ENCODE results near the gene CIDEA. TPM values are rescaled to one million over a fixed set of nuclear protein-coding genes. Genes with fewer than 3 reads are reported as not detected.

Gene CIDEA
- total RNA-seq, 2 donors from 2014 or later, result not detected

- H3K36me3 Mint-ChIP-seq (ENCODE audit: insufficient read depth in 2 of 2), result no peaks in the 10 kb centered on the region
- H3K4me3 Mint-ChIP-seq, result no peak overlapping the region
- DNase-seq (no peak), ATAC-seq (replicated peaks in 1 of 2) (no peak)
- H3K27ac Mint-ChIP-seq, result no peak overlapping the region
- peaks cover 11% of the 10 kb centered on the region for H3K27me3 Mint-ChIP-seq (ENCODE audit: low read depth)
- no peaks in the 10 kb centered on the region for H3K4me1 Mint-ChIP-seq (ENCODE audit: low read depth)
- no peaks in the 10 kb centered on the region for H3K9me3 Mint-ChIP-seq
These were observed 10.7 kb downstream of the CIDEA start for GRCh38 chr18:12264864-12265263.

GRCh38 chr18:12271376-12272235, 17.4 kb downstream of the CIDEA start:
- no peaks in the 10 kb centered on the region for H3K4me1 Mint-ChIP-seq (ENCODE audit: low read depth)

GRCh38 chr18:12274793-12275192, 20.6 kb downstream of the CIDEA start:
- no peaks in the 10 kb centered on the region for H3K9me3 Mint-ChIP-seq
- no peak for ATAC-seq (replicated peaks in 1 of 2)
- no peak overlapping the region for H3K27ac Mint-ChIP-seq
- no peak for DNase-seq
- no peaks in the 10 kb centered on the region for H3K36me3 Mint-ChIP-seq (ENCODE audit: insufficient read depth in 2 of 2)
- no peak overlapping the region for H3K4me3 Mint-ChIP-seq
- no peaks in the 10 kb centered on the region for H3K4me1 Mint-ChIP-seq (ENCODE audit: low read depth)
- H3K27me3 Mint-ChIP-seq (ENCODE audit: low read depth), result peaks cover 14% of the 10 kb centered on the region

More at GRCh38 chr18:12271376-12272235, 17.4 kb downstream of the CIDEA start:
- H3K27me3 Mint-ChIP-seq (ENCODE audit: low read depth), result peaks cover 17% of the 10 kb centered on the region
- no peaks in the 10 kb centered on the region for H3K36me3 Mint-ChIP-seq (ENCODE audit: insufficient read depth in 2 of 2)
- H3K4me3 Mint-ChIP-seq, result peak overlapping the region; percentile 59 to 63
- H3K9me3 Mint-ChIP-seq, result no peaks in the 10 kb centered on the region
- no peak overlapping the region for H3K27ac Mint-ChIP-seq
- peak; percentile 75 to 81 for ATAC-seq (replicated peaks in 1 of 2)
- peak; percentile 52 to 57 for DNase-seq

GRCh38 chr18:12276736-12277554, 22.8 kb downstream of the CIDEA start:
- H3K27ac Mint-ChIP-seq, result no peak overlapping the region
- ATAC-seq (replicated peaks in 1 of 2), result no peak

GRCh38 chr18:12278215-12278671, 24.1 kb downstream of the CIDEA start:
- no peaks in the 10 kb centered on the region for H3K36me3 Mint-ChIP-seq (ENCODE audit: insufficient read depth in 2 of 2)
- H3K4me1 Mint-ChIP-seq (ENCODE audit: low read depth), result no peaks in the 10 kb centered on the region
- DNase-seq (no peak), ATAC-seq (replicated peaks in 1 of 2) (no peak)
- H3K9me3 Mint-ChIP-seq, result no peaks in the 10 kb centered on the region
- peaks cover 11% of the 10 kb centered on the region for H3K27me3 Mint-ChIP-seq (ENCODE audit: low read depth)
- H3K27ac Mint-ChIP-seq, result no peak overlapping the region
- H3K4me3 Mint-ChIP-seq, result no peak overlapping the region

More at GRCh38 chr18:12276736-12277554, 22.8 kb downstream of the CIDEA start:
- no peak for DNase-seq
- no peaks in the 10 kb centered on the region for H3K4me1 Mint-ChIP-seq (ENCODE audit: low read depth)
- no peak overlapping the region for H3K4me3 Mint-ChIP-seq
- H3K36me3 Mint-ChIP-seq (ENCODE audit: insufficient read depth in 2 of 2), result no peaks in the 10 kb centered on the region
- H3K9me3 Mint-ChIP-seq, result no peaks in the 10 kb centered on the region
- H3K27me3 Mint-ChIP-seq (ENCODE audit: low read depth), result peaks cover 11% of the 10 kb centered on the region

- H3K27ac Mint-ChIP-seq, result no peak overlapping the region
- H3K36me3 Mint-ChIP-seq (ENCODE audit: insufficient read depth in 2 of 2), result no peaks in the 10 kb centered on the region
- H3K4me1 Mint-ChIP-seq (ENCODE audit: low read depth), result no peaks in the 10 kb centered on the region
- no peak overlapping the region for H3K4me3 Mint-ChIP-seq
- DNase-seq (no peak), ATAC-seq (replicated peaks in 1 of 2) (no peak)
- H3K9me3 Mint-ChIP-seq, result no peaks in the 10 kb centered on the region
- peaks cover 6% of the 10 kb centered on the region for H3K27me3 Mint-ChIP-seq (ENCODE audit: low read depth)
These were observed 24.9 kb downstream of the CIDEA start for GRCh38 chr18:12278741-12279682.

GRCh38 chr18:12279781-12280531, 25.8 kb downstream of the CIDEA start:
- H3K36me3 Mint-ChIP-seq (ENCODE audit: insufficient read depth in 2 of 2), result no peaks in the 10 kb centered on the region
- H3K9me3 Mint-ChIP-seq, result no peaks in the 10 kb centered on the region
- no peaks in the 10 kb centered on the region for H3K27me3 Mint-ChIP-seq (ENCODE audit: low read depth)
- DNase-seq (no peak), ATAC-seq (replicated peaks in 1 of 2) (no peak)
- no peaks in the 10 kb centered on the region for H3K4me1 Mint-ChIP-seq (ENCODE audit: low read depth)
- H3K27ac Mint-ChIP-seq, result no peak overlapping the region
- no peak overlapping the region for H3K4me3 Mint-ChIP-seq

- Mint-ChIP-seq H3K36me3 (ENCODE audit: insufficient read depth in 2 of 2) (no peaks in the 10 kb centered on the region), H3K27me3 (ENCODE audit: low read depth) (no peaks in the 10 kb centered on the region), H3K27ac (no peak overlapping the region), H3K9me3 (no peaks in the 10 kb centered on the region), H3K4me1 (ENCODE audit: low read depth) (no peaks in the 10 kb centered on the region), H3K4me3 (no peak overlapping the region)
- ATAC-seq (replicated peaks in 1 of 2), result no peak
- DNase-seq, result no peak
These were observed 27.7 kb downstream of the CIDEA start for GRCh38 chr18:12281861-12282260.

- H3K27me3 Mint-ChIP-seq (ENCODE audit: low read depth), result no peaks in the 10 kb centered on the region
- no peaks in the 10 kb centered on the region for H3K36me3 Mint-ChIP-seq (ENCODE audit: insufficient read depth in 2 of 2)
- no peak overlapping the region for H3K4me3 Mint-ChIP-seq
- no peak for ATAC-seq (replicated peaks in 1 of 2)
- H3K4me1 Mint-ChIP-seq (ENCODE audit: low read depth), result no peaks in the 10 kb centered on the region
- DNase-seq, result no peak
- no peaks in the 10 kb centered on the region for H3K9me3 Mint-ChIP-seq
- H3K27ac Mint-ChIP-seq, result no peak overlapping the region
These were observed 28.4 kb downstream of the CIDEA start for GRCh38 chr18:12282442-12283039.

- Mint-ChIP-seq H3K27ac (no peak overlapping the region), H3K36me3 (ENCODE audit: insufficient read depth in 2 of 2) (no peaks in the 10 kb centered on the region), H3K27me3 (ENCODE audit: low read depth) (peaks cover 7% of the 10 kb centered on the region), H3K4me1 (ENCODE audit: low read depth) (no peaks in the 10 kb centered on the region), H3K9me3 (no peaks in the 10 kb centered on the region), H3K4me3 (no peak overlapping the region)
- ATAC-seq (replicated peaks in 1 of 2) (no peak), DNase-seq (no peak)
These were observed 29.1 kb downstream of the CIDEA start for GRCh38 chr18:12283256-12283655.

GRCh38 chr18:12283666-12284065, 29.5 kb downstream of the CIDEA start:
- no peak for ATAC-seq (replicated peaks in 1 of 2)
- no peaks in the 10 kb centered on the region for H3K36me3 Mint-ChIP-seq (ENCODE audit: insufficient read depth in 2 of 2)
- no peak overlapping the region for H3K27ac Mint-ChIP-seq
- H3K4me3 Mint-ChIP-seq, result no peak overlapping the region
- peaks cover 11% of the 10 kb centered on the region for H3K27me3 Mint-ChIP-seq (ENCODE audit: low read depth)
- DNase-seq, result no peak
- H3K4me1 Mint-ChIP-seq (ENCODE audit: low read depth), result no peaks in the 10 kb centered on the region
- H3K9me3 Mint-ChIP-seq, result no peaks in the 10 kb centered on the region

Data from activated T-cell treated with anti-CD3 and anti-CD28 coated beads, Interleukin-2, amount 50 U/mL, for 72 hours (primary cell).